ENCODE data around the gene HOXD12.

Gene HOXD12

GRCh38 chr2:176121190-176122051, 21.8 kb downstream of the HOXD12 start:
- DNase-seq, result no peak

GRCh38 chr2:176122052-176122682, 22.6 kb downstream of the HOXD12 start:
- DNase-seq, result no peak

GRCh38 chr2:176122683-176123410, 23.3 kb downstream of the HOXD12 start, which contains the start of gene HOXD9:
Gene HOXD9 (plus strand): TSS chr2:176122719. CDS start chr2:176122769, 50 bp downstream.
- DNase-seq, result peak; percentile 84

GRCh38 chr2:176123411-176124109, 24.0 kb downstream of the HOXD12 start:
- no peak for DNase-seq

- DNase-seq, result no peak
Observed at GRCh38 chr2:176124110-176124946, 24.7 kb downstream of the HOXD12 start.

GRCh38 chr2:176124947-176125771, 25.6 kb downstream of the HOXD12 start:
- DNase-seq, result no peak

GRCh38 chr2:176125772-176126054, 26.1 kb downstream of the HOXD12 start:
- DNase-seq, result no peak

GRCh38 chr2:176126929-176127773, 27.6 kb downstream of the HOXD12 start:
- peak; percentile 73 for DNase-seq

GRCh38 chr2:176127774-176128072, 28.1 kb downstream of the HOXD12 start:
- DNase-seq, result no peak

GRCh38 chr2:176128172-176128981, 28.8 kb downstream of the HOXD12 start:
- peak; percentile 65 for DNase-seq

GRCh38 chr2:176128982-176129796, 29.6 kb downstream of the HOXD12 start, which contains the start of gene HOXD8:
Gene HOXD8 (plus strand): TSS chr2:176129705. CDS start chr2:176130367, 662 bp downstream.
- peak; percentile 95 for DNase-seq

- no peak for DNase-seq
Observed at GRCh38 chr2:176129813-176130146, 30.2 kb downstream of the HOXD12 start.

- peak; percentile 82 for DNase-seq
Observed at GRCh38 chr2:176130147-176130956, 30.8 kb downstream of the HOXD12 start.

GRCh38 chr2:176130957-176131847, 31.6 kb downstream of the HOXD12 start:
- no peak for DNase-seq

GRCh38 chr2:176131848-176132158, 32.2 kb downstream of the HOXD12 start:
- no peak for DNase-seq
